ENCODE results near the gene PPP1CB.

Gene PPP1CB

GRCh38 chr2:28824870-28825269 is 73.2 kb downstream of the PPP1CB start:
- ChIA-PET POLR2A (ENCODE audit: low non-redundant PET) (no interaction called here), CTCF (interaction anchor here (1.0 kb wide), 1 partner anchor 9 kb away, joined by 3 read pairs; no protein-coding TSS in a partner anchor)
- TF ChIP-seq CTCF (conservative IDR thresholded peaks at IDR 0.05; ENCODE audit: low read depth): no peak
- no peak for DNase-seq (ENCODE audit: low spot score)
- H3K27ac ChIP-seq: no peak overlapping the region

- POLR2A ChIA-PET (ENCODE audit: low non-redundant PET): no interaction called here
- H3K27ac ChIP-seq: no peak overlapping the region
- CTCF ChIA-PET: interaction anchor here (1.0 kb wide), 1 partner anchor 10 kb away, joined by 3 read pairs; no protein-coding TSS in a partner anchor
- DNase-seq (ENCODE audit: low spot score): no peak
- TF ChIP-seq CTCF (conservative IDR thresholded peaks at IDR 0.05; ENCODE audit: low read depth): no peak
Observed at GRCh38 chr2:28828382-28828781, 76.8 kb downstream of the PPP1CB start.

GRCh38 chr2:28833740-28834470 is 82.3 kb downstream of the PPP1CB start:
- ChIA-PET POLR2A (ENCODE audit: low non-redundant PET) (no interaction called here), CTCF (interaction anchor here (0.5 to 0.9 kb wide), 3 partner anchors 9 to 32 kb away, joined by 3 to 5 read pairs (median 4); no protein-coding TSS in a partner anchor)
- DNase-seq (ENCODE audit: low spot score): no peak
- no peak for TF ChIP-seq CTCF (conservative IDR thresholded peaks at IDR 0.05; ENCODE audit: low read depth)
- H3K27ac ChIP-seq: no peak overlapping the region

GRCh38 chr2:28835781-28836180 is 84.2 kb downstream of the PPP1CB start:
- ChIA-PET CTCF (no interaction called here), POLR2A (ENCODE audit: low non-redundant PET) (no interaction called here)
- TF ChIP-seq CTCF (conservative IDR thresholded peaks at IDR 0.05; ENCODE audit: low read depth): no peak
- H3K27ac ChIP-seq: no peak overlapping the region
- no peak for DNase-seq (ENCODE audit: low spot score)

- ChIA-PET CTCF (interaction anchor here (0.6 to 1.0 kb wide), 2 partner anchors 10 to 18 kb away, joined by 3 to 4 read pairs; no protein-coding TSS in a partner anchor), POLR2A (ENCODE audit: low non-redundant PET) (no interaction called here)
- no peak for TF ChIP-seq CTCF (conservative IDR thresholded peaks at IDR 0.05; ENCODE audit: low read depth)
- no peak overlapping the region for H3K27ac ChIP-seq
- no peak for DNase-seq (ENCODE audit: low spot score)
Observed at GRCh38 chr2:28838971-28839370, 87.3 kb downstream of the PPP1CB start.

- POLR2A ChIA-PET (ENCODE audit: low non-redundant PET): no interaction called here
- CTCF ChIA-PET: no interaction called here
- no peak for TF ChIP-seq CTCF (conservative IDR thresholded peaks at IDR 0.05; ENCODE audit: low read depth)
- no peak overlapping the region for H3K27ac ChIP-seq
- no peak for DNase-seq (ENCODE audit: low spot score)
Observed at GRCh38 chr2:28842042-28842441, 90.4 kb downstream of the PPP1CB start.
